HS-27A (cell line): ENCODE data around the gene ENDOG.

Experiments used
- DNase-seq: peaks from one replicate; pipeline ENCODE4 v3.0.0-alpha.2; 2012; ENCODE audit warnings: low read depth, missing footprints

The ENDOG gene

DNA sequence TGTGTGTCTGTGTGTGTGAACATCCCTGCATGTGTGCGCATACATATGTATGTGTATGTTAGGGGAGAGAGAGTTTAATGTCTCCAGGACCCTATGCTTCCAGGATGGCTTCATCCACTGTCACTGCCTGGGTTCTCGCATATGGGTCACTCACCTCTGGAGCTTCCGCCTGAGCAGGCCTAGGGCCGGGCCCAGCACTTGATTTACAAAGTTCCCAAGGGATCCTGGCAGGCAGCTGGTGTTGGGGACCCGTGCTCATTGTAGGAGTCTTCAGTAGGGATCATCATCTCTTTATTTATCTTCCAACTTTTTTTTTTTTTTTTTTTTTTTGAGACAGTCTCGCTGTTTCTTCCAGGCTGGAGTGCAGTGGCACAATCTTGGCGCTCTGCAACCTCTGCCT lies 18.2 kb upstream of the ENDOG start:
- no peak for DNase-seq

DNA sequence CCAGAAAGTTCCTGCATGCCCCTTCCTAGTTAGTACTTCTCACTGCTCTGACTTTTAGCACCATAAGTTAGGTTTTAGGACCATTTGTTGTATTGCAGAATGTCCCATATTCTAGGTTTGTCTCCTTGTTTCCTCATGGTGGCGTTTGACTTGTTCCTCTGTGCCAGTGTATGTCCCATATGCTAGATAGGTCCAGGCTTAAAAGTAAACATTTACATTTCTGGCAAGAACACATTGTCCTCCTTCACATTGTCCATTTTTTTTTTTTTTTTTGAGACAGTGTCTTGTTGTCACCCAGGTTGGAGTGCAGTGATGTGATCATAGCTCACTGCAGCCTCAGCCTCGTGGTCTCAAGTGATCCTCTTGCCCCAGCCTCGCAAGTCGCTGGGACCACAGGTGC lies 15.8 kb upstream of the ENDOG start:
- DNase-seq: no peak

DNA sequence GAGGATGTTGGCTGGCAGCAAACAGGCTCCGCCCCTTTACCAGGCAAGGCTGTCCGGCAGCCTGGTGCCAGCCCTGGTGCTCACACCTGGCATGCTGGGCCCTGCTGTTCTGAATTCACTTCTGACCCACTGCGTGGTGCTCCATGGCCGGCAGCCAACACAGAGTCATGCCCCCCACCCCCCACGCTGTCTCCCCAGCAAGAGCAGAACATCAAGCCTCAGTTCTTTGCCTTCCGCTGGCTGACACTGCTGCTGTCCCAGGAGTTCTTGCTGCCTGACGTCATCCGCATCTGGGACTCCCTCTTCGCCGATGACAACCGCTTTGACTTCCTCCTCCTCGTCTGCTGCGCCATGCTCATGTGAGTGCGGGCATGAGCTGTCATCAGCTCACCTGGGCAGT lies 12.6 kb upstream of the ENDOG start:
- DNase-seq: no peak

DNA sequence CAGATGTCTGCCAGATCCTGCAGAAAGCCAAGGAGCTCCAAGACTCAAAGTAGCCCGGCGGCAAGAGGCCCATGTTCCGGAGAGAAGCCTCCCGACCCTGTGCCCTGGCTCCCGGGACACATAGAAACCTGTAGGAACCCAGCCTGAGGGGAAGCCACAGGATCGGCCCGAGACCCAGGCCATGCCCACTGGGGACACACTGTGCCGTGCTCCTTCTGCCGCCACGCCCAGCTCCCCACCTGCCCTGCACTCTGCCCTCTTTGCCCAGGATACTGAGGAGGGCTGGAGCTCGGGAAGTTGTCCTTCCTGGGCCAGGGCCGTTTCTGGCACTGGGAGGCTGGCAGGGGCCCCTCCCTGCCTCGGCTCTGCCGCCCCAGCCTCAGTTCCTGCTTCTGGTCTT lies 10.5 kb upstream of the ENDOG start:
- DNase-seq: no peak

DNA sequence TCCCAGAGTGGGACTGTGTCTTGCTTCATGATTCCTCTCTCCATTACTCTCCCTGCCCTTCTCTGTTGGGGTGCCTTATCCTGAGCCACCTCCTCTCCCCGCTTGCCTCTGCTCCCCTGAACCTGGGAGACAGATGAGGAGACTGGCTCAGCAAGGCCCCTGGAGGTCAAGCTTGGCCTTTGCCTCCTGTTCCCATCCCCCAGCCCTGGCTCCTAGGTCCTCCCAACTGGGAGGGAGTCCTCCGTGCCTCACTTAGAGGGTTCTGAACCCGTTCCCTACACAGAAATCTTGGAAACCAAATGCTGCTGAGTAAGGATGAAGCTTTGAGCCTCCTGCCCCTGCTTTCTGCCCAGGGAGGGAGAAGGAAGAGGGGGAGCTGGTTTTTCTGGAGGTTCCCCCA lies 9.8 kb upstream of the ENDOG start:
- DNase-seq: no peak

DNA sequence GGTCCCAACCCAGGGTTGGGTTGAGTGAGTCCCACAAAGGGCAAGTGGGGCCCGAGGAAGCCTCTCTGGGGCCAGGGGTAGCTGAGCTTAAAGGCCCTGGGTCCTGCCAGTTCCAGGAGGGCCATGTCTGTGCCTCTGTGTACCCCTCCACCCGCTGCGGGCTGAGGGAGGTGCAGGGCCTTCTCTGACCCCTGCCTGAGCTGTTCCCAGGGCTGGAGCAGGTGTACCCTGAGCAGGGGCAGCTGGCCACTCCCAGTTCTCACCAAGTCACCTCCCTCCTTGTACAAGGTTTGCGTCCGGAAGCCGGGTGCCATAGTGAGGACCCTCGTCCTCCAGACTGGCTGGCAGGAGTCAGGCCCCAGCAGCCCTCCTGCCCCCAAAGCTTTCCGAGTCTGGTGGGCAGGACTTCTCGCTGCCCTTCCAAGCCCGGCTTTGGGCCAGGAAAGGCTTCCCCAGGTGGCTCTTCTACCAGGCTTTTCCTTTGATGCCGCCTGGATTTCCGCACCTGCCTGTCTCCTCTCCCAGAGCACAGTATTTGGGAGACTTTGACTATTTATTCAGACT lies 9.2 kb upstream of the ENDOG start:
- DNase-seq: no peak

DNA sequence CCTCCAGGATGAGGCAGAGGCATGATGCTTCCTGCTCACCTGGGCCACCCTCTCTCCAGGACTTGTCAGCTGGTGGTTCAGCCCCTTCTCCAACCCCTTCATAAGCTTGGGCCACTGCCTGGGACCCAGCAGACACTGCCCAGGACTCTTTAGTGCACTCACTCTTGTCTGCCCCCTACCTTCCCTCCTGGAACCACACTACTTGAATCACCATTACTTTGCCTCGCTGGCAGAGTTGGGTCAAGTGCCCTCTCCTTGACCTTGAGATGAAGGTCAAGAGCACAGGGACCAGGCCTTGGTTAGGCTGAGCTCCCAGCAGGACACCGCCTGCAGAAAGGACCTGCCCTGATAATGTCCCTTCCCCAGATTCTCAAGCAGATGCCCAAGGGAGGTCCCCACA lies 8.5 kb upstream of the ENDOG start:
- no peak for DNase-seq

DNA sequence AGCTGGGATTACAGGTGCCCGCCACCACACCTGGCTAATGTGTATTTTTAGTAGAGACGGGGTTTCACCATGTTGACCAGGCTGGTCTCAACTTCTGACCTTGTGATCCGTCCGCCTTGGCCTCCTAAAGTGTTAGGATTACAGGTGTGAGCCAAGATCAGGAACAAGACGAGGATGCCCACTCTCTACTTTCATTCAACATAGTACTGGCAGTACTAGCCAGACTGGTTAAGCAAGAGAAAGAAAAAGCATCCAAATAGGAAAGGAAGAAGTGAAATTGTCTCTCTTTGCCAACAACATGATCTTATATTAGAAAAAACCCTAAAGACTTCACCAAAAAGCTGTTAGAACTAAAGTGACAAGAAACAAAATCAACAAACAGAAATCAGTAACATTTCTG lies 7.4 kb upstream of the ENDOG start:
- DNase-seq: no peak

DNA sequence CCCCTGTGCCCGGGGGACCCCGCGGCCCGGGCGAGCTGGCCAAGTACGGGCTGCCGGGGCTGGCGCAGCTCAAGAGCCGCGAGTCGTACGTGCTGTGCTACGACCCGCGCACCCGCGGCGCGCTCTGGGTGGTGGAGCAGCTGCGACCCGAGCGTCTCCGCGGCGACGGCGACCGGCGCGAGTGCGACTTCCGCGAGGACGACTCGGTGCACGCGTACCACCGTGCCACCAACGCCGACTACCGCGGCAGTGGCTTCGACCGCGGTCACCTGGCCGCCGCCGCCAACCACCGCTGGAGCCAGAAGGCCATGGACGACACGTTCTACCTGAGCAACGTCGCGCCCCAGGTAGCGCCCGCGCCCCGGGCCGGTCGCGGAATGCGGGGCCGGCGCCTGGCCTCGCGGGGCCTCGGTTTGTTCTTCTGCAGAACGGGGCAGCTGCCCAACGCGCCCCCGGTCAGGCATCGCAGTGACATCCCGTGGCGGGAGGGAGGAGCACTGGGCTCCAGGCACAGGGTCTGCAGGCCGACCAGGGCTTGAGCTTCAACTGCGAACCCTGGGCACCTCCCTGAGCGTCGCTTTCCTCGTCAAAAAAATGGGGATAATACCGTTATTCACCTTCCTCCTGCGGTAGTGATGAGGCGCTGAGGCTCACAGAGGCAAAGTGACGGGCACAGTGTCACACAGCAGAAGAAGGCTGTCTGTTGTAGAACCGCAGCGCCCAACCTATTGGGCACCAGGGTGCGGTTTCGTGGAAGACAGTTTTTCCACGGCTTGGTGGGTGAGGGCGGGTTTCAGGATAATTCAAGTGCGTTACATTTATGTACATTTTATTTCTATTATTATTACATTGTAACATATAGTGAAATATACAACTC lies 777 bp downstream of the ENDOG start:
- DNase-seq: no peak

DNA sequence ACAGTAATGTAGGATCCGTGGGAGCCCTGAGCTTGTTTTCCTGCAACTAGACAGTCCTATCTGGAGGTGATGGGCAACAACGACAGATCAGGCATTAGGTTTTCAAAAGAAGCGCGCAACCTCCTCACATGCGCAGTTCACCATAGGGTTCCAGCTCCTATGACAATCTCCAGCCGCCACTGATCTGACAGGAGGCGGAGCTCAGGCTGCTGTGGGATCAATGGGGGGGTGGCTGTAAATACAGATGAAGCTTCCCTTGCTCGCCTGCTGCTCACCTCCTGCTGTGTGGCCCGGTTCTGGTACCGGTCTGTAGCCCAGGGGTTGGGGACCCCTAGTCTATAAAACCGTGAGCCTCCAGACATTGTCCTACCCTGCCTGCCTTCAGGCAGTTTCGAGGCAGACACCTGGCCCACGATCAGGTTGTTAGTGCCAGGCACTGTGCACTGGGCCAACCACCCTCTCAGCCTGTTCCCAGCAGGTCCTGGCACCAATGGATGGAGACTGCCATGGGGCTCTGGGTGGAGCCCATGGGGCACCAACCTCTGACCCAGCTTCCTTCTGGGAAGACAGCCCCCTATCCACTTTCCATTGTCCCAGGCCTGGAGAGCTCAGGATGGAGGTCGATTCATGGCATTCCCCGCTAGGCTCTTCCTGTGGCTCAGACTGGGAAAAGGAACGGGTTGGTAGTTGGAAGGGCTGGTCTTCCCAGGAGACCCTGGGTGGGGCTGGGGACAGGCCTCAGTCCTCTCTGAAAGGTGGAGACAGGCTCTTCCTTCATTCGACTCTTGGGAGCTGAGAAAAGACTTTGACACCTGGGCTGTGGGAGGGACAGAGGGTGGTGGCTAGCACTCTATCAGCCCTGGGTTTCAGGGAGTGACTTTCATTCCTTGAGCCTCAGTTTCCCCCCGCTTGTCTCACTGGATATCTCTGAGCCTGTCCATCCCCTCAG lies 1.7 kb downstream of the ENDOG start:
- DNase-seq: no peak

DNA sequence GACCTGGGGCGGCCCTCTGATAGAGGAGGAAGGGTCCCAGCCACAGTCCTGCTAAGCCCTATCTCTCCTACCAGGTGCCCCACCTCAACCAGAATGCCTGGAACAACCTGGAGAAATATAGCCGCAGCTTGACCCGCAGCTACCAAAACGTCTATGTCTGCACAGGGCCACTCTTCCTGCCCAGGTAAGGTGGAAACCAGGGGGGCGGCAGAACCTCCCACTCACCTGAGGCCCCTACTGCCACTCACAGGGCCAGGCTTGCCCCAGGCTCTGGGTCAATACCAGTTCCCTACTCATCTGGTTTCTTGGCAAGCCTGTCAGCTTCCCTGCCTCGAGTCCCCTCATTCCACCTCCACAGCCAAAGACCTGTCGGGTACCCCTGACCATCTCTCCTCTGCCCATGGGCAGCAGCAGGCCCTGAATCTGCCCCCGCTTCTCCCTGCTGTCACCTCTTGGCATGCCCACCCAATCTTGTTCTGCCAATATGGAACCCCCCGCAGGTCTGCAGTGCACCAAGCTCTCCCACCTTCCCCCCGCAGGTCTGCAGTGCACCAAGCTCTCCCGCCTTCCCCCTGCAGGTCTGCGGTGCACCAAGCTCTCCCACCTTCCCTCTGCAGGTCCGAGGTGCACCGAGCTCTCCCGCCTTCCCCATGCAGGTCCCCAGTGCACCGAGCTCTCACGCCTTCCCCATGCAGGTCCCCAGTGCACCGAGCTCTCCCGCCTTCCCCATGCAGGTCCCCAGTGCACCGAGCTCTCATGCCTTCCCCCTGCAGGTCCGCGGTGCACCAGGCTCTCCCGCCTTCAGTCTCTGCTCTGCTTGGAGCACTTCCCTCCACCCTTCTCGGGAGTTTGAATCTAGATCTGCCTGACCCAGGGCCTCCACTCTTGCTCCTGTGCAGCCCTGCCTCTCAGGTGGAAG lies 2.6 kb downstream of the ENDOG start:
- DNase-seq: no peak

DNA sequence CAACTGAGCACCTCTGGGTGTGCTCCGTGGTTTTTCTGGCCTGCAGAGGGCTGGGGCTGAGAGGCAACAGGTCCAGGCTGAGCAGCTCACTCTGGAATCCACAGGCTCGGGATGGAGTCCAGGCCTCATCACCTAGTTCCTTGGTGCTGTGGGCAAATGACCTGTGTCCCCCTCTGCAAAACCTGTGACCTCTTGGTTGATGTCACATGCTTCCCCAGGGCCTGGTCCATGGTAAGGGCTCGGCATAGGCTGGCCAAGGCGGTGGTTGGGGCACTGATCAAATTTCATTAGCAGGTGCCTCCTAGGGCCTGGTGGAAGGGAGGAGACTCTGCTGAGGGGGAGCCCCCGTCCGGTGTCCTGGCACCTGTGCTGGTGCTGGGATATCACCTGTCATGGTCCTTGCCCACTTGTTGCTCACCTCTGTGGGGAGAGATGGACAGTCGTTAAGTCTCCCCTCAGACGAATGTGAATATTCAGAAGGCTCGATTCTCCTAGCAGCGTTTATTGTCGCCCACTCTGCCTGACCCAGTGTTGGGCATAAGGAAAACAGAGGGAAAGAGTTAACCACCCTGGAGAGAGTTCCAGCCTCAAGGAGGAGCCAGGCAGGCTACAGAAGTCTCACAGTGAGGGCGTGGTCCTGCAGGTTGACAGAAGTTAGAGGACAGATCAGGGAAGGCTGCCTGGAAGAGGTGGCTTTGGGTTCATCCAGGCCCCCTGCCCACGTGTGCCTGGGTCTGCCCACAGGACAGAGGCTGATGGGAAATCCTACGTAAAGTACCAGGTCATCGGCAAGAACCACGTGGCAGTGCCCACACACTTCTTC lies 3.5 kb downstream of the ENDOG start:
- DNase-seq: no peak

DNA sequence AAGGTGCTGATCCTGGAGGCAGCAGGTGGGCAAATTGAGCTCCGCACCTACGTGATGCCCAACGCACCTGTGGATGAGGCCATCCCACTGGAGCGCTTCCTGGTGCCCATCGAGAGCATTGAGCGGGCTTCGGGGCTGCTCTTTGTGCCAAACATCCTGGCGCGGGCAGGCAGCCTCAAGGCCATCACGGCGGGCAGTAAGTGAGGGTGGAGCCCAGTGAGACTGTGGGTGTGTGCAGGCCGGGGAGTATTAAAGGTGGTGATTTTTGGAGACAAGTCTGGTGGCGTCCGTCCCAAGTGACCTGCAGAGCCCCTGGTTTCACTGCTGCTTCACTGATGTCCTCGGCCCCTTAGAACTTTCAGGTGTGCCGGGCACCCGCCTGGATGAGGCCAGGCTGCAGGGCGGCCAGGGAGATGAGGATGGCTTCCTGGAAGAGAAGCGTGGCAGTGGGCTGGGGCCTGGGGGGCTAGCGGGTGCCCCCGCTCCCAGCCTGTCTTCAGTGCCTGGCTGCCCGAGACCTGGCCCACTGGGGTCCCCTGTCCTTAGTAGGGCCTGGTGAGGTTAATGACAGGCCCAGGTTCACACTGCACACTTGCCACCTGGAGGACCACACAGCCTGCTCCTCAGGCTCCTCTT lies 4.2 kb downstream of the ENDOG start:
- DNase-seq: no peak

DNA sequence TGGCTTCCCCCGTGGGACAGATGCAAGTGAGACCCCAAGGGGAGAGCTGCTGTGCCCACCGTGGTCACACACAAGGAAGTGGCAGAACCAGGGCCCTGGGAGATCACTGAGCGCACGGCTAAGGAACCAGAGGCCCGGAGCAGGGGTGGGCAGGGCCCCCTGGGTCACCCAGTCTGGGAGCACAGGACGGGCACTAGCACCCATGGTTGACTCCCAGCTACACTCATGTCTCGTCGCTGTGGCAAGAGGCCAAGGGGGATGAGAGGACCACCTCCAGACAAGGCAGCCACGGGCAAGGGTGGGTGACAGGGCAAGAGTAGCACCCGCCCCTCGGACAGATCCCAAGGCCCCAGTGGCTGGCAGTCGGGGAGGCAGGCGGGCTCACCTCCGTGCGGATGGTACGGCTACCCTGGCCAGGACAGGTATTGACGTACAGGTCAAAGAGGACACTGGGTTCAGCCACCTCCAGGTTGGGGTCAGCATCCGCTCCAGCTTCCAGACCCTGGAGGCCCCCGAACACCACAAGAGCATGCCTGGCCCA lies 5.1 kb downstream of the ENDOG start:
- no peak for DNase-seq

DNA sequence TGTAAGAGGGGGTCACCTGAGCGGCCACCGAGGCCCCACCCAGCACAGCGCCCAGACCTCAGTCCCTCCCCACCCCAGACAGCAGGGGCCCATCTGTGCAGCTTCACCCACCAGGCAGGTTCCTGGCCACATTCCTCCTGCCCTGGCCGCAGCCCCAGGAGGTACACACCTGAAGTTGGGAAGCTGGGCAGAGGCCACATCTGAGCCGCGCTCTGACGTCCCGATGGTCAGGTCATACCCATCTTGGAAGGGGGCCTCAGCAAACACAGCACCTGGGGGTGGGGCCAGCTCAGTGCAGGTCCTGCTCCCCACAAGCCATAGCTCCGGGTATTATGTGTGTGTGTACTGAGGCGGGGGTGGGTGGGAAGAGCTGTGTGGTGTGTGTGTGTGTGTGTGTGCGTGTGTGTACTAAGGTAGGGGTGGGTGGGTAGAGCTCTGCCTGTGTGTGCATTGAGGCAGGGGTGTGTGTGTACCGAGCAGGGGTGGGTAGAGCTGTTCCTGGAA lies 5.7 kb downstream of the ENDOG start:
- DNase-seq: no peak

DNA sequence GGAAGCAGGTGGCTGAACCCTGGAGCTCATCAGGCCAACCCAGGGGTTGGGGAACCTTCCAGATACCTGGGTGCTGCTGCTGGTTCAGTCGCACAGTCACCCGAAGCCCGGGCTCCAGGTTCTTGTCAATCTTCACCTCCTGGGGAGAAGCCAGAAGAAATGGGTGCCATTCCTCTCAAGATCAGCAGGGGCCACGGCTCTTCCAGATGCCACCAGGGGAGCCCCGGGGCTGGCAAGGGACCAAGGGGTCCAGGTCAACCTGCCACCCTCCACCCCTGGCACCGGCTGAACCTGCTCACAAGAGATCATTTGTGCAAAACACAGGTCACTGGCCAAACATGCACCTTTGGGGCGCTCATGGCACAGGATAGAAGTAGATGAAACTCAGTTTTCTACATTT lies 6.6 kb downstream of the ENDOG start:
- DNase-seq: no peak

DNA sequence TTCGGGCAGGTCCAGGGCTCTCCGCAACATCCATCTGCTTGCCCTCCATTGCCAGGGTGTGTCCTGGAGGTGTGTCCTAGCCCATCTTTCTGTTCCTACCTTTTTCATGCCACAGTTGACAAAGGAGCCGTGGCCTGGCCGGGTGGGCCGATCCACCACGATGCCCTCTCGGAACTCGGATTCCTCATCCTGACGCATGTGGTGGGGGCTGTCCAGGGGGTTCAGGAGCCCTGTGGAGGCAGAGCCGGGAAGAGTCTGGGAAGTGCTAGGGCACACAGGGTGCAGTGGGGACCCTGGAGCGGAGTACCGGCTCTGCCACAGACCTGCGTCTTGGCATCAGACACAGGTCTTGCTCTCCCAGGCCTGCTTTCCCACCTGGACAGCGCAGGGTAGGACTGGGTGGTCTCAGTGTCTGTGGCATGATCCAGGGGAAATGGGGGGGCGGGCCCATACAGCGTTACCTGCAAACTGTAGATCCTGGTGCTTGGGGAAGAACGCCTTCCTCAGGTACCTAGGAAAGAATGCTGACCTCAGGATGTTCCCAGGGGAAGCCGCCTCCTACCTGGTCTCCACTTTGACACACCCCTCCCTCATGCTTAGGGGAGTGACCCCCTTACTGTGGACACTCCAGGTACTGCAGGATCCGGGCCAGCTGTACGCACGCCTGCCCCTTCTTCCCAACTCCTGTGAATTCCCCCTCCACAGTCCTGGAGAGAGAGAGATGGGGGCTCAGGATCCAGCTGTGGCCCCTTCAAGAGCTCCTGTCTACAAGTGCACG lies 7.8 kb downstream of the ENDOG start:
- no peak for DNase-seq

DNA sequence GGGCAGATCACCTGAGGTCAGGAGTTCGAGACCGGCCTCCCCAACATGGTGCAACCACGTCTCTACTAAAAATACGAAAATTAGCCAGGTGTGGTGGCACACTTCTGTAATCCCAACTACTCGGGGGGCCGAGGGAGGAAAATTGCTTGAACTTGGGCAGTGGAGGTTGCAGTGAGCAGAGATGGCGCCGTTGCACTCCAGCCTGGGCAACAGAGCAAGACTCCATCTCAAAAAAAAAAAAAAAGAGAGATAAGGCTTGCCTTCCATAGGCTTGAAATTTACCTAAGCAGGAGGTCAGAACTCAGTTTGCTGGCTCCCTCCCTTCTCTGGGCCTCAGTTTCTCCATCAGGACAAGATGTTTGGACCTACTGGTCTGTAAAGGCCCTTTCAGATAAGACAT lies 10.0 kb downstream of the ENDOG start:
- no peak for DNase-seq
